ENCODE results near the gene KRTAP10-12. TPM values are rescaled to one million over a fixed set of nuclear protein-coding genes. Genes with fewer than 3 reads are reported as not detected.

KRTAP10-12 gene
- total and polyA plus RNA-seq, 2 of the 13 experiments (the other 11 are each of a cell fraction or from before 2014, with no cell fraction given), result not detected

DNA sequence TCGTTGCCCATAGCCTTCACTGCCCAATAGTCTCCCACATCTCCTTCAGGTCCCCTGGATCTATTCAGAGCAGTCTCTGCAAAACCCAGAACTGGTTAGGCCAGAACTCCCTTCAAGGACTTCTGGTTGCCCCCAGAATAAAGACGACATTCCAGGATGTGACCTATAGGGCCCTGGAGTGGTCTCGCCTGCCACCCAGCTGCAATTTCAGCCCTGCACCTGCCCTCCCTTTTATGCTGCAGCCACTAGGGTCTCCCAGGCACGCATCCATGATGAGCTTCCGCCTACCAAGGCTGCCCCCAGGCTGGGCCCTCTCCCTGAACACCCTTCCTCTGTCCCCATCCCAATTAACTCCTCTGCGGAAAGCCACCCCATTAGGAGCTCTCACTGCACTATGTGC is 21.6 kb downstream of the KRTAP10-12 start:
- in situ Hi-C loops (cut with HindIII; ENCODE audit: extremely low pct_ligation_motif_present, low pct_unique_long_range_greater_than_20kb), result no loop called here
- no TSS peak for BruUV-seq (replicated peaks)

More for the DNA sequence above, 21.6 kb downstream of the KRTAP10-12 start:
- no peak for DNase-seq (ENCODE audit: low spot score)
- no peak overlapping the region for H3K27ac ChIP-seq (ENCODE audit: extremely low read length, insufficient read depth, low read length)
- intact Hi-C loops (cut with micrococcal nuclease; ENCODE audit: unreplicated experiment), result no loop called here
- H3K36me3 ChIP-seq (replicated peaks in 1 of 2; ENCODE audit: control insufficient read depth in 1 of 2, insufficient read depth in 2 of 2, low read length in 2 of 2), result no peaks in the 10 kb centered on the region
- peaks cover 0 to 8% of the 10 kb centered on the region in 2 experiments; a peak in 1 of 5 replicates for H3K27me3 ChIP-seq (ENCODE audit: control insufficient read depth in 1 of 2, insufficient read depth in 2 of 2, low read length in 2 of 2)
- WGBS (ENCODE audit: low lambda C conversion rate), result 27% methylated on average over 4 of the region's 6 CpGs
- H3K4me3 ChIP-seq (replicated peaks in 1 of 3; ENCODE audit: insufficient read depth in 1 of 3, low read depth in 2 of 3, low read length in 3 of 3), result no peak overlapping the region
- ATAC-seq, result peak; percentile 79
- no peak overlapping the region for H3K9ac ChIP-seq (ENCODE audit: insufficient read depth, low read depth, low read length)
- POLR2A ChIA-PET, result no interaction called here
- no peaks in the 10 kb centered on the region for H4K20me1 ChIP-seq (ENCODE audit: insufficient read depth, low read length)
- no peaks in the 10 kb centered on the region for H3K9me3 ChIP-seq (ENCODE audit: low read length)
- CTCF ChIA-PET (ENCODE audit: low intra/inter-chr PET ratio, low total read pairs), result no interaction called here
- FAIRE-seq, result no peak
- no peaks in the 10 kb centered on the region for H3K79me2 ChIP-seq (ENCODE audit: insufficient read depth, low read length)
- H3K4me2 ChIP-seq (ENCODE audit: low read depth, low read length), result no peak overlapping the region
- peaks cover 9% of the 10 kb centered on the region; the same call in 1 of the 2 replicates for H3K4me1 ChIP-seq (ENCODE audit: insufficient read depth, low read length)
- TF ChIP-seq GZF1 (CRISPR knock-in tag; IDR thresholded peaks at IDR 0.05) (no peak), LCORL (IDR thresholded peaks at IDR 0.05) (no peak), LCORL (CRISPR knock-in tag; IDR thresholded peaks at IDR 0.05) (0 out of 2 replicates have a peak, but pooled peaks have one; percentile 24), STAG1 (CRISPR knock-in tag; IDR thresholded peaks at IDR 0.05) (peak; percentile 75), ZNF547 (CRISPR knock-in tag; IDR thresholded peaks at IDR 0.05) (no peak), TEAD3 (CRISPR knock-in tag; optimal IDR thresholded peaks at IDR 0.05; ENCODE audit: borderline replicate concordance) (peak; percentile 64), PATZ1 (CRISPR knock-in tag; IDR thresholded peaks at IDR 0.05) (no peak), ETV6 (CRISPR knock-in tag; conservative IDR thresholded peaks at IDR 0.05) (no peak), BORCS8-MEF2B (CRISPR knock-in tag; IDR thresholded peaks at IDR 0.05) (no peak), KDM5B (CRISPR knock-in tag; IDR thresholded peaks at IDR 0.05; ENCODE audit: borderline replicate concordance) (peak; percentile 24; the same call in 1 of the 2 replicates), CTCF (CRISPR knock-in tag; IDR thresholded peaks at IDR 0.05) (peak; percentile 70)
- TF ChIP-seq, protein P1, sequence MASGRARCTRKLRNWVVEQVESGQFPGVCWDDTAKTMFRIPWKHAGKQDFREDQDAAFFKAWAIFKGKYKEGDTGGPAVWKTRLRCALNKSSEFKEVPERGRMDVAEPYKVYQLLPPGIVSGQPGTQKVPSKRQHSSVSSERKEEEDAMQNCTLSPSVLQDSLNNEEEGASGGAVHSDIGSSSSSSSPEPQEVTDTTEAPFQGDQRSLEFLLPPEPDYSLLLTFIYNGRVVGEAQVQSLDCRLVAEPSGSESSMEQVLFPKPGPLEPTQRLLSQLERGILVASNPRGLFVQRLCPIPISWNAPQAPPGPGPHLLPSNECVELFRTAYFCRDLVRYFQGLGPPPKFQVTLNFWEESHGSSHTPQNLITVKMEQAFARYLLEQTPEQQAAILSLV (CRISPR knock-in tag; IDR thresholded peaks at IDR 0.05; ENCODE audit: borderline replicate concordance), result no peak
- no peak overlapping the region for H2AFZ ChIP-seq (ENCODE audit: low read length)
